SK-N-SH treated with all-trans-retinoic acid at 6 μM for 48 hours (cell line): ENCODE measurements around the gene TNFRSF8.
A peak's percentile ranks its signal among the peaks of the same experiment; 100 is the strongest.

Experiments used
- ATAC-seq: fragments of 200-7000 bp; cut with Tn5 transposase; 3 replicates; pipeline ENCODE4 v1.9.1; 2020; ENCODE audit warnings: mild to moderate bottlenecking, moderate library complexity
- ARNTL ChIP-seq: fragments of 450-650 bp; formaldehyde crosslinking; IDR thresholded peaks from 2 replicates; pipeline ENCODE4 v1.5.0; 2020; ENCODE audit warnings: low read depth, mild to moderate bottlenecking, moderate library complexity, borderline replicate concordance
- BACH2 ChIP-seq: fragments of 250-450 bp; sonication (Bioruptor Pico); IDR thresholded peaks from 2 replicates; pipeline ENCODE4 v1.9.0; 2021; ENCODE audit warnings: mild to moderate bottlenecking, borderline replicate concordance
- ESRRG ChIP-seq: fragments of 250-450 bp; sonication (Bioruptor Pico); IDR thresholded peaks from 2 replicates; pipeline ENCODE4 v1.6.1; 2021; ENCODE audit warnings: mild to moderate bottlenecking
- GLIS3 ChIP-seq: fragments of 250-450 bp; sonication (Bioruptor Pico); IDR thresholded peaks from 2 replicates; pipeline ENCODE4 v1.5.0; 2020; ENCODE audit warnings: mild to moderate bottlenecking, moderate library complexity
- ISL1 ChIP-seq: fragments of 250-450 bp; sonication (Bioruptor Pico); IDR thresholded peaks from 2 replicates; pipeline ENCODE4 v2.1.2; 2022; ENCODE audit warnings: mild to moderate bottlenecking, moderate library complexity
- PPARA ChIP-seq: fragments of 250-450 bp; sonication (Bioruptor Pico); IDR thresholded peaks from 2 replicates; pipeline ENCODE4 v1.5.0; 2020; ENCODE audit warnings: mild to moderate bottlenecking, borderline replicate concordance
- SNAI2 ChIP-seq: fragments of 250-450 bp; sonication (Bioruptor Pico); IDR thresholded peaks from 2 replicates; pipeline ENCODE4 v1.5.0; 2020; ENCODE audit warnings: mild to moderate bottlenecking, moderate library complexity
- TOX ChIP-seq: fragments of 250-450 bp; sonication (Bioruptor Pico); IDR thresholded peaks from 2 replicates; pipeline ENCODE4 v1.8.0; 2021; ENCODE audit warnings: mild to moderate bottlenecking, moderate library complexity, borderline replicate concordance
- TSHZ2 ChIP-seq: fragments of 250-450 bp; sonication (Bioruptor Pico); IDR thresholded peaks from 2 replicates; pipeline ENCODE4 v1.5.0; 2020; ENCODE audit warnings: mild to moderate bottlenecking, moderate library complexity
- ZC3H10 ChIP-seq: fragments of 250-450 bp; sonication (Bioruptor Pico); IDR thresholded peaks from 2 replicates; pipeline ENCODE4 v1.5.1; 2021; ENCODE audit warnings: mild to moderate bottlenecking, moderate library complexity
- ZFP3 ChIP-seq: fragments of 250-450 bp; sonication (Bioruptor Pico); IDR thresholded peaks from 2 replicates; pipeline ENCODE4 v1.5.0; 2020; ENCODE audit warnings: mild to moderate bottlenecking, moderate library complexity
- ZFP30 ChIP-seq: fragments of 450-650 bp; formaldehyde crosslinking; IDR thresholded peaks from 2 replicates; pipeline ENCODE4 v1.5.0; 2022; ENCODE audit warnings: mild to moderate bottlenecking, moderate library complexity
- ZNF70 ChIP-seq: fragments of 450-650 bp; formaldehyde crosslinking; IDR thresholded peaks from 2 replicates; pipeline ENCODE4 v1.5.0; 2020; ENCODE audit warnings: mild to moderate bottlenecking, moderate library complexity
- ZNF8 ChIP-seq: fragments of 450-650 bp; formaldehyde crosslinking; IDR thresholded peaks from 2 replicates; pipeline ENCODE4 v1.5.0; 2020; ENCODE audit warnings: mild to moderate bottlenecking, moderate library complexity
- TF ChIP-seq, protein P1 (sequence below): fragments of 250-450 bp; sonication (Bioruptor Pico); IDR thresholded peaks from 2 replicates; pipeline ENCODE4 v1.5.1; 2020; ENCODE audit warnings: low read depth, mild to moderate bottlenecking, moderate library complexity
- TF ChIP-seq, protein P2 (sequence below): fragments of 250-450 bp; sonication (Bioruptor Pico); IDR thresholded peaks from 2 replicates; pipeline ENCODE4 v1.8.0; 2021; ENCODE audit warnings: low read depth, mild to moderate bottlenecking, moderate library complexity, borderline replicate concordance

Gene TNFRSF8

DNA sequence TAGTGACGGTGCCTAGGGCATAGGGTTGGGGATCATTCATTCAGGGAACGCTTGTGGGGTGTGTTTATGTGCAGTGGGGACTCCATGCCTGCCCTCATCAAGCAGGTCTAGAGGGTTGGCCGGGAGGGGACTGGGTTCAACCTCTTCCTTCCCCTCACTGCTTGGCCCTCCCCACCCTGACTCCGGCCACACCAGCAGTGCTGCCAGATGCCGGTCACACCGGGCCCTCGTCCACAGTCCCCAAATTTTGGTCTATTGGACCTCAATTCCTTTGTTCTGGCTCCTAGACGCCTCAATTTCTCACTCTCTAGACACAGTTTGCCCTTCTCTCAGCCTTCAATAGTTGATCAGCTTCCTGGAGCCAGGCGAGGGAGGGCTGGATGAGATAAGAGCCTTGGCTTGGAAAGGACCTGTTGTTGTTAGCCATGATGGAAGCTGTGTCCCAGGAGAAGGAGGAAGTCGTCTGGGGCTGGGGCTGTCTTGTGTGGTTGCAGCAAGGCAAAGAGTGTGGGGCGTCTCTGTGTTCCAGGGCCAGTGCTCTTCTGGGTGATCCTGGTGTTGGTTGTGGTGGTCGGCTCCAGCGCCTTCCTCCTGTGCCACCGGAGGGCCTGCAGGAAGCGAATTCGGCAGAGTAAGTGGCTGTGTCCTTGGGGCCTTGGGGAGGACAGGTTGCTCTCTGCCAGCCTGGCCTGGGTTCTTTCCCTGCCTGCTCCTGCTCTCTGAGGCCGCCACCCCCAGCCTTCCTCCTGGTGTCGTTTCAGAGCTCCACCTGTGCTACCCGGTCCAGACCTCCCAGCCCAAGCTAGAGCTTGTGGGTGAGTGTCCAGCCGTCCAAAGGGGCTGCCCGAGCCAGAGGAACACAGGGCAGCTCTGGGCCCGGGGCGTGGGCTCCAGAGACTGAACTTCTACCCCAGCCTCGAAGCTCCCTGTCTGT is 62.6 kb downstream of the TNFRSF8 start:
- peak; percentile 18 for ATAC-seq
- TF ChIP-seq BACH2 (CRISPR knock-in tag) (no peak), ZC3H10 (no peak), SNAI2 (CRISPR knock-in tag) (no peak), ARNTL (CRISPR knock-in tag) (no peak), GLIS3 (CRISPR knock-in tag) (no peak)
- TF ChIP-seq, all 23 proteins: peak for 0

DNA sequence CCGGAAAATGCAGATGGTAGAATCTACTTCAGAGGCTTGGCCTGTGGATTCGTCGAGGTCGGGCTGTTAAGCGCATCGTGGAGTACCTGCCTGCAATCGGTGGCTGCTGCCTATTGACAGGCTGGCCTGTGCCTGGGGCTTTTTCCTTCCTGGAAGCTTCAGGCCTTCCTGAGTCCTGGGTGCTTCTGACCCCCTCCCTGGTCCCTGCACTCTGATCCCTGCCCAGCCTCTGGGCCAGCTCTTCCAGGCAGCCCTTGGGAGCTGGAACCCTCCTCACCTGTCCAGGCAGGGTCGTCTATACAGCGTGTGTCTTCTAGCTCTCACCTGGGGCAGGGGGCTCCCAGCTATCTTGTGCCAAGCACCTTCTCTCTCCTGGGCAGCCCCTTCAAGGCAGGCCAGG is 63.7 kb downstream of the TNFRSF8 start:
- no peak for ATAC-seq
- TF ChIP-seq, protein P1, sequence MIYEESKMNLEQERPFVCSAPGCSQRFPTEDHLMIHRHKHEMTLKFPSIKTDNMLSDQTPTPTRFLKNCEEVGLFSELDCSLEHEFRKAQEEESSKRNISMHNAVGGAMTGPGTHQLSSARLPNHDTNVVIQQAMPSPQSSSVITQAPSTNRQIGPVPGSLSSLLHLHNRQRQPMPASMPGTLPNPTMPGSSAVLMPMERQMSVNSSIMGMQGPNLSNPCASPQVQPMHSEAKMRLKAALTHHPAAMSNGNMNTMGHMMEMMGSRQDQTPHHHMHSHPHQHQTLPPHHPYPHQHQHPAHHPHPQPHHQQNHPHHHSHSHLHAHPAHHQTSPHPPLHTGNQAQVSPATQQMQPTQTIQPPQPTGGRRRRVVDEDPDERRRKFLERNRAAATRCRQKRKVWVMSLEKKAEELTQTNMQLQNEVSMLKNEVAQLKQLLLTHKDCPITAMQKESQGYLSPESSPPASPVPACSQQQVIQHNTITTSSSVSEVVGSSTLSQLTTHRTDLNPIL (CRISPR knock-in tag) = no peak
- TF ChIP-seq PPARA (CRISPR knock-in tag) (no peak), ZNF8 (no peak), ZC3H10 (no peak), ISL1 (CRISPR knock-in tag) (no peak), ZFP3 (CRISPR knock-in tag) (no peak)
- TF ChIP-seq, protein P2, sequence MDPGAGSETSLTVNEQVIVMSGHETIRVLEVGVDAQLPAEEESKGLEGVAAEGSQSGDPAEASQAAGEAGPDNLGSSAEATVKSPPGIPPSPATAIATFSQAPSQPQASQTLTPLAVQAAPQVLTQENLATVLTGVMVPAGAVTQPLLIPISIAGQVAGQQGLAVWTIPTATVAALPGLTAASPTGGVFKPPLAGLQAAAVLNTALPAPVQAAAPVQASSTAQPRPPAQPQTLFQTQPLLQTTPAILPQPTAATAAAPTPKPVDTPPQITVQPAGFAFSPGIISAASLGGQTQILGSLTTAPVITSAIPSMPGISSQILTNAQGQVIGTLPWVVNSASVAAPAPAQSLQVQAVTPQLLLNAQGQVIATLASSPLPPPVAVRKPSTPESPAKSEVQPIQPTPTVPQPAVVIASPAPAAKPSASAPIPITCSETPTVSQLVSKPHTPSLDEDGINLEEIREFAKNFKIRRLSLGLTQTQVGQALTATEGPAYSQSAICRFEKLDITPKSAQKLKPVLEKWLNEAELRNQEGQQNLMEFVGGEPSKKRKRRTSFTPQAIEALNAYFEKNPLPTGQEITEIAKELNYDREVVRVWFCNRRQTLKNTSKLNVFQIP (CRISPR knock-in tag) = no peak
- TF ChIP-seq, all 23 proteins: peak for 0

DNA sequence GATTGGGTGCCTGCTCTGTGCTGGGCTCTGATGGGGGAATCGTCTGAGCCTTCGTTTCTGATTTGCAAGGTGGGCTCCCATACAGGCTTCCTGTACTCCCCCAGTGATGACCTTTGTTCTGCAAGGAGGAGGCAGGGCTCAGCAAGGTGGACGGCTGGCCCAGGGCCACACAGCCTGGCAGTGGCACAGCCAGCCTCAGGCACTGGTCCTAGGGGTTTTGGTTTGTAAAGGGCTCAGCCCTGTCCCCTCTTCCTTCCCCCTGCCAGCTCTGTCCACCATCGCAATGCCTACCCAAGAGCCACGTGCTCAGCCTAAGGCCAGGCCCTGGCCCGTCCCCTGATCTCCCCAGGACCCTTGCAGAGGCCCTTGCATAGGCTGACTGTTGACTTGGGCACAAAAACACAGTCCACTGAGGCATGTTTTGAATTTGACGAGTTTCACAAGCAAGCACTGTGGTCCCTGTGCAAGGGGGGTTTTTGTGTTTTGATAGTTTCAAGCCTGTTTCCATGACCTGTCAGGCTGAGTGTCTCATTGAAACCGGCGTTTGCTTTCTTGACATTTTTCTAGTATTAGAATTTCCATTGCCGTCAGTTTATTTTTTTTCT is 64.2 kb downstream of the TNFRSF8 start:
- no peak for ATAC-seq

More for the DNA sequence above, 64.2 kb downstream of the TNFRSF8 start:
- no peak for TF ChIP-seq TOX (CRISPR knock-in tag)
- TF ChIP-seq, protein P2 (CRISPR knock-in tag) = no peak
- no peak for TF ChIP-seq SNAI2 (CRISPR knock-in tag)
- TF ChIP-seq TSHZ2 = no peak
- no peak for TF ChIP-seq ZNF70 (CRISPR knock-in tag)
- no peak for TF ChIP-seq ESRRG (CRISPR knock-in tag)
- TF ChIP-seq ZNF8 = no peak
- no peak for TF ChIP-seq ISL1 (CRISPR knock-in tag)
- TF ChIP-seq ZFP30 (CRISPR knock-in tag) = no peak
- no peak for TF ChIP-seq PPARA (CRISPR knock-in tag)
- TF ChIP-seq, protein P1 (CRISPR knock-in tag) = no peak
